Fibroblast of mammary gland (primary cell): Measurements from ENCODE around the gene FAM72A.

ENCODE experiments used
- DNase-seq: peaks from one replicate; pipeline ENCODE4 v3.0.0-alpha.2; 2010; ENCODE audit warnings: low read depth
- H3K4me3 ChIP-seq: 2 replicates; pipeline ENCODE4 v1.5.1; 2011; ENCODE audit warnings: low read depth, mild to moderate bottlenecking, low read length, moderate library complexity; ENCODE audit not compliant: control insufficient read depth
- CTCF ChIP-seq: conservative IDR thresholded peaks from 2 replicates; pipeline ENCODE4 v1.5.1; 2011; ENCODE audit warnings: low read depth, low read length, inconsistent platforms; ENCODE audit not compliant: control insufficient read depth, insufficient read depth

FAM72A gene

GRCh38 chr1:206144605-206145004, 58.0 kb downstream of the FAM72A start:
- no peak overlapping the region for H3K4me3 ChIP-seq

DNA sequence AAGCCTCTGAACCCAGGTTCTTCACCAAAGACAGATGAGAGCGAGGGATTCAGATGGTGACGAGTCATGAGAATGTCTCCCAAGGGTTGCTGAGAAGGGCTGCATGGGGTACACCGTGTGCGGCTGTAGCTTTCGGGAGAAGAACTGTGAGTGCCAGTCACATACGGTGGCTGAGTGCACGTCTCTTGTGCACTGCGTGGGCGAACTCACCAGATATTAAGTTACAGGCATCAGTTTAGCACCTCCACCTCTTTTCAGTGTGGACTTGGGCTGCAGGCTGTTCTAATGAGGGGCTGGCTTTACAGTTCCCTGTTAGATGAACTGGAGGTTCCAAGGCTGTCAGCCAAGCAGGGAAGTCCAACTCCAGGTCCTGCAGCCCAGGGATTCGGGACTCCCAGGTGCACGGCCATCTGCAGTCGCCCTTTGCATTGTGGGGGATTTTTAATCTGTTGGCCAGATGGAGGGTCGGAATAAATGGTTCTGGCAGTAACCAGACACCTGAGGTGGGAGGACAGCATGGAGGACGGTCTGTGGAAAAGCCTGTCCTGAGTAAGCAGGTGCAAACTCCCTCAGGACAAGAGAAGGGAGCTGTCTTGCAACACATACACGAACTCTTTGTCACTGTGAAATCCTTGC, 59.0 kb downstream of the FAM72A start:
- TF ChIP-seq CTCF, result no peak
- no peak for DNase-seq
- no peak overlapping the region for H3K4me3 ChIP-seq

More at GRCh38 chr1:206144605-206145004, 58.0 kb downstream of the FAM72A start:
- no peak for TF ChIP-seq CTCF
- no peak for DNase-seq

- DNase-seq, result no peak
- TF ChIP-seq CTCF, result no peak
- H3K4me3 ChIP-seq, result no peak overlapping the region
Measured at GRCh38 chr1:206142770-206143169, 59.9 kb downstream of the FAM72A start.

DNA sequence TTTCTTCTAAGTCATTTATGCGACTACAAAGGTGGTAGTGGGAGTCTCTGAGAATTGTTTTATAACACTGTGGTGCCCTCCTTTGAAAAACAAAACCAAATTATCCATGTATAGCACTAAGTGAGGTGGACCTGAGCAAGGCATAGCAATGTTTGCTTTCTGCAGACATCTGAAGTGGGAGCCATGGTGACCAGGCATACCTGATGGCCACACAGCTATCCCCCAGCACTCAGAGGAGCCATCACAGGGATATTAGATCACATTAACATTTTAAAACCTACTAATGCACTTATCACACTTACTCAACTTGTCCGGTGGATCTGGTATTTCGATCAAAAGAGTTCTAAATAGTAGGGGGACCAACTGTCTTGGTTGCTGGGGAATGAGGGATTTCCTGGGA, 60.6 kb downstream of the FAM72A start:
- no peak overlapping the region for H3K4me3 ChIP-seq
- no peak for TF ChIP-seq CTCF
- no peak for DNase-seq

DNA sequence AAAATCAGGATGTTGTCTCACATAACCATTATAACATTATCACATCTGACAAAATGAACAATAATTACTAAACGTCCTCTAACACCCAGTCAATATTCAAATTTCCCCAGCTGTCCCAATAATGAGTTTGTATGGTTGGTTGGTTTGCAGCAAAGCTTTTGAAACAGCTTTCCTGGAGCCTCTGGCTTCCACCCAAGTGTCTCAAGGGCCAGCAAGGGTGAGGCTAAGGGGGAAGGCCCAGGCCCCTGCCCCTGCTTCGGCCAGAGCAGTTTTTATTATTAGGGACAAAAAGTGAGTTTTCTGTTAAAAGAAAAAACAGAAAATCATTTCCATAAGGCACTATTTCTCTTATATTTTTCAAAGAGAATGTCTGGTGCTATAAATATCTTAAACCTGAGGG, 66.4 kb downstream of the FAM72A start:
- no peak for TF ChIP-seq CTCF
- DNase-seq, result no peak
- H3K4me3 ChIP-seq, result no peak overlapping the region
